Adrenal gland (tissue), 5 donors: Measurements from ENCODE around the gene ARL5C.

ENCODE experiments used
- CTCF ChIP-seq, 6 experiments: fragments of 450-650 bp in 4 of 6; fragments of 200-600 bp in 2 of 6; sonication (generic) in 1 of 6; IDR thresholded peaks; 1 replicate in 5 of 6; 2 replicates in 1 of 6; pipeline versions ENCODE4 v1.5.1 to v1.8.0; 2016 to 2021; ENCODE audit warnings: antibody characterized with exemption in 6 of 6, mild to moderate bottlenecking in 2 of 6, moderate library complexity in 1 of 6
- POLR2A ChIP-seq, 2 donors: fragments of 450-650 bp; IDR thresholded peaks; one replicate each; pipeline ENCODE4 v1.6.1; 2017; ENCODE audit warnings: antibody characterized with exemption in 2 of 2, mild to moderate bottlenecking in 2 of 2, moderate library complexity in 1 of 2
- donor health status: DM: no; HTN: no; CAD: no.

GRCh38 chr17:39178536-39178935 lies 12.6 kb upstream of the ARL5C start:
- no peak for TF ChIP-seq CTCF (IDR thresholded peaks at IDR 0.05)
- no peak for TF ChIP-seq POLR2A (IDR thresholded peaks at IDR 0.05)
